ENCODE data around the gene HMCES.
"Not testable (repeated sequence)": the region's sequence is repeated elsewhere in the genome, so short reads cannot be mapped to it uniquely, and the experiment has no call there.

- not testable (repeated sequence) for TF ChIP-seq POLR2A, POLR2AphosphoS5, TAF1 (IDR thresholded peaks at IDR 0.05; ENCODE audit: low read depth, low read length)
These were observed 70.5 kb downstream of the HMCES start for GRCh38 chr3:129349169-129349568.
